Tibial nerve (tissue), 3 donors: Measurements from ENCODE around the gene VOPP1.
"Not testable (repeated sequence)": the region's sequence is repeated elsewhere in the genome, so short reads cannot be mapped to it uniquely, and the experiment has no call there.

ENCODE experiments used
- POLR2A ChIP-seq, 2 donors: fragments of 450-650 bp; IDR thresholded peaks; one replicate each; pipeline ENCODE4 v1.6.1; 2017; ENCODE audit warnings: antibody characterized with exemption in 2 of 2, mild to moderate bottlenecking in 2 of 2, moderate library complexity in 2 of 2
- TF ChIP-seq, protein P1 (sequence below), 5 experiments: fragments of 200-600 bp in 3 of 5; fragments of 450-650 bp in 2 of 5; sonication (generic) in 3 of 5; IDR thresholded peaks; one replicate each; pipeline ENCODE4 v1.5.1; 2016 to 2019; ENCODE audit warnings: antibody characterized with exemption in 5 of 5, mild to moderate bottlenecking in 3 of 5, moderate library complexity in 2 of 5

- TF ChIP-seq, protein P1, sequence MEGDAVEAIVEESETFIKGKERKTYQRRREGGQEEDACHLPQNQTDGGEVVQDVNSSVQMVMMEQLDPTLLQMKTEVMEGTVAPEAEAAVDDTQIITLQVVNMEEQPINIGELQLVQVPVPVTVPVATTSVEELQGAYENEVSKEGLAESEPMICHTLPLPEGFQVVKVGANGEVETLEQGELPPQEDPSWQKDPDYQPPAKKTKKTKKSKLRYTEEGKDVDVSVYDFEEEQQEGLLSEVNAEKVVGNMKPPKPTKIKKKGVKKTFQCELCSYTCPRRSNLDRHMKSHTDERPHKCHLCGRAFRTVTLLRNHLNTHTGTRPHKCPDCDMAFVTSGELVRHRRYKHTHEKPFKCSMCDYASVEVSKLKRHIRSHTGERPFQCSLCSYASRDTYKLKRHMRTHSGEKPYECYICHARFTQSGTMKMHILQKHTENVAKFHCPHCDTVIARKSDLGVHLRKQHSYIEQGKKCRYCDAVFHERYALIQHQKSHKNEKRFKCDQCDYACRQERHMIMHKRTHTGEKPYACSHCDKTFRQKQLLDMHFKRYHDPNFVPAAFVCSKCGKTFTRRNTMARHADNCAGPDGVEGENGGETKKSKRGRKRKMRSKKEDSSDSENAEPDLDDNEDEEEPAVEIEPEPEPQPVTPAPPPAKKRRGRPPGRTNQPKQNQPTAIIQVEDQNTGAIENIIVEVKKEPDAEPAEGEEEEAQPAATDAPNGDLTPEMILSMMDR (IDR thresholded peaks at IDR 0.05), result not testable (repeated sequence)
- TF ChIP-seq POLR2A (IDR thresholded peaks at IDR 0.05), result not testable (repeated sequence)
Observed at GRCh38 chr7:55614365-55615064, 42.2 kb upstream of the VOPP1 start.
